ENCODE data around the gene UNC13B.

DNA sequence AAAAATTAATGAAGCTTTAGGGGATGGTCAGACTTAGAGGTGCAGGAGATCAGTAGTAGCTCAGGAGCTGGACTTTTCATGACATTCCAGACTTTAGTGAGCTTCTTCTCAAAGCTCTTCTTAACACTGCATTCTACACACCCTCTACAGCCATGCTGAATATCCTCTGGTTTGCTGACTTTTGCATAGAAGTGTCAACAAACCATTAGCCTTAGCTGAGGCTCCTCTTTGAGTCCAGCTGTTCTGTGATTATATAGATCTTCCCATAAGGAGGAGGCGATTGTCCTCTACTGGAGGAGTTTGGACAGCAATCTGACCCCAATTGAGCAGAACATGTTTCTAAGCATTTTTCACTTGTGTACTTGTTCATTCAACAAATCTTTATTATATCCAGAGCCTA, 253.1 kb downstream of the UNC13B start:
- TF ChIP-seq, protein P1, sequence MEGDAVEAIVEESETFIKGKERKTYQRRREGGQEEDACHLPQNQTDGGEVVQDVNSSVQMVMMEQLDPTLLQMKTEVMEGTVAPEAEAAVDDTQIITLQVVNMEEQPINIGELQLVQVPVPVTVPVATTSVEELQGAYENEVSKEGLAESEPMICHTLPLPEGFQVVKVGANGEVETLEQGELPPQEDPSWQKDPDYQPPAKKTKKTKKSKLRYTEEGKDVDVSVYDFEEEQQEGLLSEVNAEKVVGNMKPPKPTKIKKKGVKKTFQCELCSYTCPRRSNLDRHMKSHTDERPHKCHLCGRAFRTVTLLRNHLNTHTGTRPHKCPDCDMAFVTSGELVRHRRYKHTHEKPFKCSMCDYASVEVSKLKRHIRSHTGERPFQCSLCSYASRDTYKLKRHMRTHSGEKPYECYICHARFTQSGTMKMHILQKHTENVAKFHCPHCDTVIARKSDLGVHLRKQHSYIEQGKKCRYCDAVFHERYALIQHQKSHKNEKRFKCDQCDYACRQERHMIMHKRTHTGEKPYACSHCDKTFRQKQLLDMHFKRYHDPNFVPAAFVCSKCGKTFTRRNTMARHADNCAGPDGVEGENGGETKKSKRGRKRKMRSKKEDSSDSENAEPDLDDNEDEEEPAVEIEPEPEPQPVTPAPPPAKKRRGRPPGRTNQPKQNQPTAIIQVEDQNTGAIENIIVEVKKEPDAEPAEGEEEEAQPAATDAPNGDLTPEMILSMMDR (IDR thresholded peaks at IDR 0.05; ENCODE audit: insufficient read depth, low read depth, low read length): no peak
- TF ChIP-seq EZH2 (IDR thresholded peaks at IDR 0.05; ENCODE audit: insufficient read depth, low read length): no peak

Measured in astrocyte (in vitro differentiated cells and primary cell).